Activated CD4-positive, alpha-beta T cell treated with anti-CD3 and anti-CD28 coated beads for 48 hours (primary cell): ENCODE data around the gene NABP2.
"Not testable (repeated sequence)": the region's sequence is repeated elsewhere in the genome, so short reads cannot be mapped to it uniquely, and the experiment has no call there.

ENCODE experiments used
- DNase-seq: peaks from one replicate; pipeline ENCODE4 v3.0.0-alpha.2; 2020

NABP2 gene

GRCh38 chr12:56224102-56224701 is at the start of gene NABP2:
NABP2 (plus strand) TSS chr12:56224342; CDS start chr12:56224857, 515 bp downstream.
- DNase-seq, result peak; percentile 97

- DNase-seq, result no peak
These were observed 45.8 kb upstream of the NABP2 start for GRCh38 chr12:56178347-56178746.

- no peak for DNase-seq
These were observed 37.2 kb upstream of the NABP2 start for GRCh38 chr12:56186957-56187356.

- no peak for DNase-seq
These were observed 35.9 kb upstream of the NABP2 start for GRCh38 chr12:56188131-56188777.

- no peak for DNase-seq
These were observed 35.4 kb upstream of the NABP2 start for GRCh38 chr12:56188778-56189098.

- peak; percentile 90 for DNase-seq
These were observed 34.8 kb upstream of the NABP2 start, which contains the start of gene SMARCC2 for GRCh38 chr12:56189099-56189917. SMARCC2 (minus strand) TSS chr12:56189483; CDS start chr12:56189461, 22 bp downstream.

GRCh38 chr12:56189918-56190694 is 34.0 kb upstream of the NABP2 start:
- peak; percentile 94 for DNase-seq

GRCh38 chr12:56190695-56191155 is 33.4 kb upstream of the NABP2 start:
- no peak for DNase-seq

- no peak for DNase-seq
These were observed 31.6 kb upstream of the NABP2 start for GRCh38 chr12:56192582-56192981.

- DNase-seq, result peak; percentile 86
These were observed 31.0 kb upstream of the NABP2 start for GRCh38 chr12:56193025-56193578.

- DNase-seq, result not testable (repeated sequence)
These were observed 27.2 kb upstream of the NABP2 start for GRCh38 chr12:56196818-56197550.

GRCh38 chr12:56197921-56198635 is 26.1 kb upstream of the NABP2 start:
- DNase-seq, result no peak

- DNase-seq, result no peak
These were observed 25.3 kb upstream of the NABP2 start for GRCh38 chr12:56198836-56199235.

- DNase-seq, result no peak
These were observed 21.8 kb upstream of the NABP2 start for GRCh38 chr12:56202366-56202765.

- DNase-seq, result no peak
These were observed 21.3 kb upstream of the NABP2 start for GRCh38 chr12:56202838-56203237.

GRCh38 chr12:56204275-56204674 is 19.9 kb upstream of the NABP2 start:
- no peak for DNase-seq

- DNase-seq, result no peak
These were observed 18.7 kb upstream of the NABP2 start for GRCh38 chr12:56205445-56205844.

GRCh38 chr12:56206452-56207166 is 17.5 kb upstream of the NABP2 start:
- DNase-seq, result peak; percentile 54

- DNase-seq, result no peak
These were observed 16.1 kb upstream of the NABP2 start for GRCh38 chr12:56208006-56208405.

GRCh38 chr12:56212361-56212760 is 11.8 kb upstream of the NABP2 start:
- peak; percentile 52 for DNase-seq

GRCh38 chr12:56213878-56214277 is 10.3 kb upstream of the NABP2 start:
- DNase-seq, result no peak
